HepG2 (cell line): ENCODE data around the gene DNAH8.

ENCODE experiments used
- CTCF ChIP-seq: sonication (generic); formaldehyde crosslinking; IDR thresholded peaks from 2 replicates; pipeline ENCODE4 v1.5.0; 2020; ENCODE audit warnings: mild to moderate bottlenecking, missing genetic modification reagents, moderate library complexity
- NR3C1 ChIP-seq: sonication (generic); formaldehyde crosslinking; IDR thresholded peaks from 2 replicates; pipeline ENCODE4 v1.4.0; 2020; ENCODE audit warnings: missing genetic modification reagents
- TRIM24 ChIP-seq: sonication (generic); formaldehyde crosslinking; IDR thresholded peaks from 2 replicates; pipeline ENCODE4 v1.8.0; 2022; ENCODE audit warnings: mild to moderate bottlenecking, missing genetic modification reagents
- ZNF597 ChIP-seq: sonication (generic); formaldehyde crosslinking; IDR thresholded peaks from 2 replicates; pipeline ENCODE4 v1.5.0; 2020; ENCODE audit warnings: missing genetic modification reagents

DNA sequence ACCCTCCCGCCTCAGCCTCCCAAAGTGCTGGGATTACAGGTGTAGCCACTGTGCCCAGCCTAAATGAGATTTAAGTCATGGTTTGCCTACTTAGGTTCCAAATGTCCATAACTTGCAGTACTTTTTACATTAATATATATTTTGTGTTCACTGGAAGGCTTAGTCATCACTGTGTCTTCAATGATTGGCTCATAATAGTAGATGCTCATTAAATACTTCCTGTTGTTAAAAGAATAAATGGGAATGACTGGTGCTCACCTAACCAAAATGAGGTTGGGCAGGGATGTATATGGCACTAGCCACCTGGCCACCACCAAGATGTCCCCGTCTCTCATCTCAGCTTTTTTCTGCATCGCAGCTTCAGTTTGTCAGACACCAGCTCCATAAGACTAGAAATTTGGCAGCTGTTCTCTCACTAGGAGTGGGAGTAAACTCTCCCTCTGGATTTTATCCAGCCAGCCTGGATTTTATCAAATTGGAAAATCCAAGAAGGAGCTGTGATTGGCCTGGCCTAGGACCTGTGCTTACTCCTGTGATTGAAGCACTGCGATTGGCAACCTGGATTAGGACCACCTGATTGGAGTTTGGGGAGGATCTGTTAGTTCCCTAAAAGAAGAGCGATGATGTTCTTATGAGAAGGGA lies 11.0 kb upstream of the DNAH8 start:
- TF ChIP-seq TRIM24 (CRISPR knock-in tag) (no peak), ZNF597 (CRISPR knock-in tag) (no peak), NR3C1 (CRISPR knock-in tag) (no peak), CTCF (no peak)
